Endothelial cell of umbilical vein (primary cell): Measurements from ENCODE around the gene SLC36A3. TPM values are rescaled to one million over a fixed set of nuclear protein-coding genes. Genes with fewer than 3 reads are reported as not detected.

Experiments
- BruUV-seq: library from RNA; stranded (reverse); fragments of 400-500 nt; replicated peaks from 2 replicates; lab custom pipeline; 2021; lab: Mats Ljungman, UMichigan
- CTCF ChIA-PET: fragments of 300-600, 350-600 bp; sonication (Branson Sonifier 250); formaldehyde crosslinking; loops from one replicate; lab custom pipeline; 2021; ENCODE audit warnings: antibody characterized with exemption, inconsistent platforms; lab: Charles Lee
- POLR2A ChIA-PET: fragments of 300-600, 350-600 bp; sonication (Branson Sonifier 250); formaldehyde crosslinking; loops from one replicate; lab custom pipeline; 2021; ENCODE audit warnings: antibody characterized with exemption, inconsistent platforms; lab: Charles Lee
- DNase-seq: peaks from one replicate; pipeline ENCODE4 v3.0.0-alpha.2; 2011; ENCODE audit warnings: low read depth, low spot score
- FAIRE-seq: peaks from 2 replicates; lab custom pipeline; 2011; peaks lifted over from hg19 to GRCh38; lab: Jason Lieb, UNC
- H2AFZ ChIP-seq: 2 replicates; pipeline ENCODE4 v1.6.0; 2012; ENCODE audit warnings: low read depth, low read length, control low read depth, inconsistent platforms
- H3K27ac ChIP-seq: 2 replicates; pipeline ENCODE4 v1.5.1; 2011; ENCODE audit warnings: low read depth, mild to moderate bottlenecking, control low read depth, low read length, moderate library complexity; ENCODE audit not compliant: insufficient read depth
- H3K27me3 ChIP-seq, 2 experiments: 2 replicates each; pipeline versions ENCODE4 v1.6.0 to v1.6.1; 2011; ENCODE audit warnings: low read length in 2 of 2, mixed read lengths in 1 of 2; ENCODE audit not compliant: control insufficient read depth in 2 of 2, insufficient read depth in 2 of 2
- H3K36me3 ChIP-seq, 2 experiments: 2 replicates in 1 of 2; 3 replicates in 1 of 2; pipeline ENCODE4 v1.5.1; 2011; ENCODE audit warnings: low read length in 2 of 2, mild to moderate bottlenecking in 1 of 2, moderate library complexity in 1 of 2; ENCODE audit not compliant: control insufficient read depth in 2 of 2, insufficient read depth in 2 of 2; ENCODE audit errors: extremely low read depth in 1 of 2
- H3K4me1 ChIP-seq: 3 replicates; pipeline ENCODE4 v1.5.1; 2011; ENCODE audit warnings: mild to moderate bottlenecking, low read length; ENCODE audit not compliant: control insufficient read depth, insufficient read depth; ENCODE audit errors: extremely low read depth
- H3K4me2 ChIP-seq: 2 replicates; pipeline ENCODE4 v1.6.1; 2011; ENCODE audit warnings: low read length, control low read depth, mixed read lengths; ENCODE audit not compliant: insufficient read depth
- H3K4me3 ChIP-seq, 3 experiments: fragments of 200-600 bp in 1 of 3; sonication (generic), shearing (Covaris generic) in 1 of 3; replicated peaks in 1 of 3; 2 replicates each; pipeline ENCODE4 v1.5.1; 2011 to 2016; ENCODE audit warnings: control low read depth in 3 of 3, low read length in 3 of 3, mild to moderate bottlenecking in 2 of 3, inconsistent platforms in 1 of 3, low read depth in 1 of 3, moderate library complexity in 1 of 3; ENCODE audit not compliant: insufficient read depth in 1 of 3
- H3K79me2 ChIP-seq: 2 replicates; pipeline ENCODE4 v1.6.0; 2012; ENCODE audit warnings: low read length, inconsistent platforms; ENCODE audit not compliant: control insufficient read depth, insufficient read depth
- H3K9ac ChIP-seq: replicated peaks from 2 replicates; pipeline ENCODE3; 2011; ENCODE audit warnings: low read length, control low read depth; ENCODE audit not compliant: insufficient read depth; ENCODE audit errors: extremely low read depth
- H3K9me1 ChIP-seq: replicated peaks from 3 replicates; pipeline ENCODE4 v1.6.0; 2011; ENCODE audit warnings: mild to moderate bottlenecking, low read length; ENCODE audit not compliant: control insufficient read depth, insufficient read depth; ENCODE audit errors: extremely low read depth
- H3K9me3 ChIP-seq: replicated peaks from 2 replicates; pipeline ENCODE4 v1.5.1; 2012; ENCODE audit warnings: low read length, inconsistent platforms; ENCODE audit not compliant: control insufficient read depth, insufficient read depth
- H4K20me1 ChIP-seq: replicated peaks from 2 replicates; pipeline ENCODE3; 2011; ENCODE audit warnings: mild to moderate bottlenecking, low read length; ENCODE audit not compliant: control insufficient read depth, insufficient read depth; ENCODE audit errors: extremely low read depth
- EZH2 ChIP-seq: IDR thresholded peaks from 2 replicates; pipeline ENCODE4 v1.6.1; 2012; ENCODE audit warnings: borderline replicate concordance, low read depth, mild to moderate bottlenecking, moderate library complexity, low read length, inconsistent platforms; ENCODE audit not compliant: severe bottlenecking
- FOS ChIP-seq: IDR thresholded peaks from 2 replicates; pipeline ENCODE4 v1.6.1; 2011; ENCODE audit warnings: mild to moderate bottlenecking, low read length, moderate library complexity, borderline replicate concordance; ENCODE audit not compliant: insufficient read depth
- GATA2 ChIP-seq: IDR thresholded peaks from 2 replicates; pipeline ENCODE4 v1.7.0; 2011; ENCODE audit warnings: low read depth, mild to moderate bottlenecking, moderate library complexity, mixed read lengths, low read length; ENCODE audit not compliant: insufficient read length, insufficient read depth
- JUN ChIP-seq: IDR thresholded peaks from 2 replicates; pipeline ENCODE4 v1.6.1; 2011; ENCODE audit warnings: borderline replicate concordance, low read depth; ENCODE audit not compliant: insufficient read length, insufficient read depth
- MYC ChIP-seq: IDR thresholded peaks from one replicate; pipeline ENCODE4 v1.6.1; 2011; ENCODE audit warnings: mild to moderate bottlenecking, low read depth, low read length
- POLR2A ChIP-seq: IDR thresholded peaks from 2 replicates; pipeline ENCODE4 v1.6.1; 2012; ENCODE audit warnings: low read depth, mild to moderate bottlenecking, control low read depth, low read length
- POLR2AphosphoS5 ChIP-seq: IDR thresholded peaks from 2 replicates; pipeline ENCODE4 v1.6.1; 2012; ENCODE audit warnings: low read depth, mild to moderate bottlenecking, control low read depth, low read length, moderate library complexity; ENCODE audit not compliant: insufficient read depth
- dilution Hi-C: fragments of 300-500 bp; cut with MboI; formaldehyde crosslinking; loops from one replicate; pipeline ENCODE4 v1.15.0; 2019; ENCODE audit warnings: low sequenced_read_pairs; ENCODE audit not compliant: extremely low pct_ligation_motif_present
- intact Hi-C: fragments of 100-400 bp; cut with micrococcal nuclease; formaldehyde crosslinking; loops from one replicate; pipeline ENCODE4 v1.10.0; 2022
- polyA plus RNA-seq, 4 experiments: library from polyadenylated mRNA; depleted of rRNA in 3 of 4; stranded (reverse) in 3 of 4; unstranded in 1 of 4; fragments of >200 nt; gene quantifications; 2 replicates each; pipeline versions ENCODE4 v1.2.1 to v1.2.3, GENCODE V29; 2011 to 2012; ENCODE audit warnings: missing spikeins in 1 of 4
- total RNA-seq: library from RNA; stranded (reverse); gene quantifications from 2 replicates; pipeline ENCODE4 v1.2.3, GENCODE V29; 2021
- TF ChIP-seq, protein P1 (sequence below), 2 donors: IDR thresholded peaks; 1 replicate in 1 of 2; 2 replicates in 1 of 2; pipeline ENCODE4 v1.5.1; 2011; ENCODE audit warnings: low read length in 2 of 2, mild to moderate bottlenecking in 2 of 2, moderate library complexity in 2 of 2, control low read depth in 1 of 2, inconsistent platforms in 1 of 2, low read depth in 1 of 2; ENCODE audit not compliant: insufficient read depth in 1 of 2; ENCODE audit errors: extremely low read depth in 1 of 2
- TF ChIP-seq, protein P2 (sequence below): IDR thresholded peaks from 2 replicates; pipeline ENCODE4 v1.6.1; 2011; ENCODE audit not compliant: insufficient read depth, insufficient read length

SLC36A3 gene
- total and polyA plus RNA-seq, 2 donors (not counting 3 experiments of a cell fraction or from before 2014, with no cell fraction given) = not detected

DNA sequence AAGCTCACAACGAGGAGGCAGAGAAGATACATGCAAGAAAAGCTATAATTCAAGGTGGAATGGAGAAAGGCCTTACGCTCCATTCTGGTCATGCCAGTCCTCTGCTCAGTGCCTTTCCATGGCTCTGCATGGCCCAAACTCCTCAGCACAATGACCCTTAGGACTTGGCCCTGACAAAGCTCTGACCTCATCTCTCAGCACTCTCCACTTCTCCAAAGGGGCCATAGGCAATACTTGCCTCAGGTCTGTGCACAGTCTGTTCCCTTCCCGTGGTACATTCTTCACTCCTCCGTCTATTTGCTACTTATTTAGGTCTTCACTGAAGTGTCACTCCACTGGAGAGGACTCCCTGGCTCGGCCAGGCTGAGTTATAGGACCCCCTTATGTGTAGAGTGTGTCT lies 24.7 kb downstream of the SLC36A3 start:
- H3K79me2 ChIP-seq = no peaks in the 10 kb centered on the region
- intact Hi-C loops (no loop called here), dilution Hi-C loops (no loop called here)
- no peaks in the 10 kb centered on the region for H3K9me3 ChIP-seq
- no peak overlapping the region for H2AFZ ChIP-seq
- CTCF ChIA-PET = interaction anchor here (1.9 kb wide), 1 partner anchor 37 kb away, joined by 5 read pairs; no protein-coding TSS in a partner anchor
- POLR2A ChIA-PET = no interaction called here
- no peaks in the 10 kb centered on the region for H3K9me1 ChIP-seq
- no peak for FAIRE-seq
- H4K20me1 ChIP-seq = no peaks in the 10 kb centered on the region
- no peak overlapping the region for H3K4me3 ChIP-seq
- no peak for DNase-seq
- TF ChIP-seq POLR2AphosphoS5 (no peak), MYC (no peak)
- no peak overlapping the region for H3K4me2 ChIP-seq
- no peaks in the 10 kb centered on the region for H3K36me3 ChIP-seq
- BruUV-seq = no TSS peak
- H3K27ac ChIP-seq = no peak overlapping the region
- H3K4me1 ChIP-seq = no peaks in the 10 kb centered on the region
- no peak overlapping the region for H3K9ac ChIP-seq
- H3K27me3 ChIP-seq = peaks cover 0 to 1% of the 10 kb centered on the region in 2 experiments

DNA sequence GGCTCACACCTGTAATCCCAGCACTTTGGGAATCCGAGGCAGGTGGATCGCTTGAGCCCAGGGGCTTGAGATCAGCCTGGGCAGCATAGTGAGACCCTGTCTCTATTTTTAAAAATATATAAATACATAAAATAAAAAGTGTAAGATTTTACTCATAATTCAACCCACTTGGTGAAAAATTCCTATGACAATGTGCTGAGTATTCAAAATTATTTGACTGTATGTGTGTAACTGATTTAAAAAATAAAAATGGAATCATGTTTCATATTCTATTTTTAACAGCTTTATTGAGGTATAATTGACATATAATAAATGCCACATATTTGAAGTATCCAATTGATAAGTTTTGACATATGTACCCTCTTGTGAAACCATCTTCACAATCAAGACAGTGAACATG lies 27.8 kb downstream of the SLC36A3 start:
- Histone ChIP-seq H3K9me1 (no peaks in the 10 kb centered on the region), H3K27ac (no peak overlapping the region), H3K36me3 (no peaks in the 10 kb centered on the region), H3K4me1 (no peaks in the 10 kb centered on the region), H3K9me3 (no peaks in the 10 kb centered on the region), H3K27me3 (peaks cover 0 to 1% of the 10 kb centered on the region in 2 experiments), H4K20me1 (no peaks in the 10 kb centered on the region), H3K4me3 (no peak overlapping the region), H3K79me2 (no peaks in the 10 kb centered on the region), H2AFZ (no peak overlapping the region), H3K4me2 (no peak overlapping the region), H3K9ac (no peak overlapping the region)
- BruUV-seq = no TSS peak
- no peak for TF ChIP-seq POLR2A
- TF ChIP-seq, protein P1, sequence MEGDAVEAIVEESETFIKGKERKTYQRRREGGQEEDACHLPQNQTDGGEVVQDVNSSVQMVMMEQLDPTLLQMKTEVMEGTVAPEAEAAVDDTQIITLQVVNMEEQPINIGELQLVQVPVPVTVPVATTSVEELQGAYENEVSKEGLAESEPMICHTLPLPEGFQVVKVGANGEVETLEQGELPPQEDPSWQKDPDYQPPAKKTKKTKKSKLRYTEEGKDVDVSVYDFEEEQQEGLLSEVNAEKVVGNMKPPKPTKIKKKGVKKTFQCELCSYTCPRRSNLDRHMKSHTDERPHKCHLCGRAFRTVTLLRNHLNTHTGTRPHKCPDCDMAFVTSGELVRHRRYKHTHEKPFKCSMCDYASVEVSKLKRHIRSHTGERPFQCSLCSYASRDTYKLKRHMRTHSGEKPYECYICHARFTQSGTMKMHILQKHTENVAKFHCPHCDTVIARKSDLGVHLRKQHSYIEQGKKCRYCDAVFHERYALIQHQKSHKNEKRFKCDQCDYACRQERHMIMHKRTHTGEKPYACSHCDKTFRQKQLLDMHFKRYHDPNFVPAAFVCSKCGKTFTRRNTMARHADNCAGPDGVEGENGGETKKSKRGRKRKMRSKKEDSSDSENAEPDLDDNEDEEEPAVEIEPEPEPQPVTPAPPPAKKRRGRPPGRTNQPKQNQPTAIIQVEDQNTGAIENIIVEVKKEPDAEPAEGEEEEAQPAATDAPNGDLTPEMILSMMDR (IDR thresholded peaks at IDR 0.05; ENCODE audit: extremely low read depth in 1 of 2, insufficient read depth in 1 of 2, low read depth in 1 of 2, low read length in 2 of 2) = no peak
- no peak for TF ChIP-seq POLR2AphosphoS5
- no peak for TF ChIP-seq MYC
- TF ChIP-seq EZH2 = no peak
- TF ChIP-seq, protein P2, sequence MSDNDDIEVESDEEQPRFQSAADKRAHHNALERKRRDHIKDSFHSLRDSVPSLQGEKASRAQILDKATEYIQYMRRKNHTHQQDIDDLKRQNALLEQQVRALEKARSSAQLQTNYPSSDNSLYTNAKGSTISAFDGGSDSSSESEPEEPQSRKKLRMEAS = no peak
- TF ChIP-seq FOS = no peak
- TF ChIP-seq JUN = no peak
- TF ChIP-seq GATA2 = no peak
- CTCF ChIA-PET = no interaction called here
- POLR2A ChIA-PET = no interaction called here
- intact Hi-C loops (no loop called here), dilution Hi-C loops (no loop called here)
- no peak for DNase-seq
- no peak for FAIRE-seq
